Esophagus muscularis mucosa (tissue), 4 donors: Measurements from ENCODE around the gene ALCAM.

ENCODE experiments used
- EP300 ChIP-seq: sonication (generic); formaldehyde crosslinking; IDR thresholded peaks from one replicate; pipeline ENCODE4 v1.6.1; 2017; ENCODE audit warnings: antibody characterized with exemption
- POLR2A ChIP-seq: fragments of 450-650 bp; IDR thresholded peaks from one replicate; pipeline ENCODE4 v1.6.1; 2017; ENCODE audit warnings: antibody characterized with exemption, moderate library complexity, mild to moderate bottlenecking, low read depth
- TF ChIP-seq, protein P1 (sequence below), 3 experiments: fragments of 200-600 bp in 2 of 3; fragments of 450-650 bp in 1 of 3; sonication (generic) in 2 of 3; IDR thresholded peaks; one replicate each; pipeline ENCODE4 v1.5.1; 2017 to 2019; ENCODE audit warnings: antibody characterized with exemption in 3 of 3, mild to moderate bottlenecking in 2 of 3, moderate library complexity in 1 of 3

DNA sequence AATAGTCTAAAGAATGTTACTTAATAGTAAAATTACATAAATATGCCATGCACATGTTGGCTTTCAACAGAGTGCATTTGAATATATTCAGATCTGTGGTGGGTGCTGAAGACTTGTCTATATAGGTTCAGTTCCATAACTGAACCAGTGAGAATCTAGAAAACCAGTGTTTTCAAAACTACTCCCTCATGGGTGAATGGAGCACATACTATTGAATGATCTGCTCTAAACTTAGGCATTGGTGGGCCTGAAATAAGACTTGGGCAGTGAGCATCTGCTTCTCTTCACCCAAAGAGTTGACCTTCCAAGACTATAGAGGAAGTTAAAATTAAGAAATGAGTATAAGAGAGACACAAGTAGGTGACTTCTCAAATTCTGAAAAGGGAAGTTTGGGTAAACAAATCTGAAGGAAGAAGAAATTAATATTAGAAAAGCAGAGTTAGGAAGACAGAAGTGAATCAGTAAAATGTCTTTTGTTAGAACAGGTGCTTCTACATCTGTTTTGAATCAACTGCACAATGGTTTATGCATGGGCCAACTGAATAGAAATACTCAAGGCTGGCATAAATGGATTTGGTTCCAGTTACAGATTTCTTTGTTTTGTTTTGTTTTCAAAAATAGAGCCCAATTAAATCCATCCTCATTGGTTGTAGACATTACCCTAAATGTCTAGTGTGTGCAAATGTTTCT lies 19.3 kb downstream of the ALCAM start:
- TF ChIP-seq POLR2A = no peak
- TF ChIP-seq, protein P1, sequence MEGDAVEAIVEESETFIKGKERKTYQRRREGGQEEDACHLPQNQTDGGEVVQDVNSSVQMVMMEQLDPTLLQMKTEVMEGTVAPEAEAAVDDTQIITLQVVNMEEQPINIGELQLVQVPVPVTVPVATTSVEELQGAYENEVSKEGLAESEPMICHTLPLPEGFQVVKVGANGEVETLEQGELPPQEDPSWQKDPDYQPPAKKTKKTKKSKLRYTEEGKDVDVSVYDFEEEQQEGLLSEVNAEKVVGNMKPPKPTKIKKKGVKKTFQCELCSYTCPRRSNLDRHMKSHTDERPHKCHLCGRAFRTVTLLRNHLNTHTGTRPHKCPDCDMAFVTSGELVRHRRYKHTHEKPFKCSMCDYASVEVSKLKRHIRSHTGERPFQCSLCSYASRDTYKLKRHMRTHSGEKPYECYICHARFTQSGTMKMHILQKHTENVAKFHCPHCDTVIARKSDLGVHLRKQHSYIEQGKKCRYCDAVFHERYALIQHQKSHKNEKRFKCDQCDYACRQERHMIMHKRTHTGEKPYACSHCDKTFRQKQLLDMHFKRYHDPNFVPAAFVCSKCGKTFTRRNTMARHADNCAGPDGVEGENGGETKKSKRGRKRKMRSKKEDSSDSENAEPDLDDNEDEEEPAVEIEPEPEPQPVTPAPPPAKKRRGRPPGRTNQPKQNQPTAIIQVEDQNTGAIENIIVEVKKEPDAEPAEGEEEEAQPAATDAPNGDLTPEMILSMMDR (IDR thresholded peaks at IDR 0.05) = no peak
- TF ChIP-seq EP300 = no peak
